ENCODE measurements around the gene KDM2A. TPM values are rescaled to one million over a fixed set of nuclear protein-coding genes. Genes with fewer than 3 reads are reported as not detected.
"Not testable (repeated sequence)": the region's sequence is repeated elsewhere in the genome, so short reads cannot be mapped to it uniquely, and the experiment has no call there.

KDM2A gene
- total and polyA plus RNA-seq, 2 donors: 27.4 to 42.0 TPM

- no peak overlapping the region for H3K27ac ChIP-seq (ENCODE audit: low read depth in 1 of 2, low read length in 1 of 2)
- no peaks in the 10 kb centered on the region for H3K9me3 ChIP-seq (ENCODE audit: control insufficient read depth in 2 of 2, insufficient read depth in 1 of 2, low read length in 1 of 2)
- no peaks in the 10 kb centered on the region for H3K4me1 ChIP-seq (ENCODE audit: control insufficient read depth in 2 of 2, insufficient read depth in 2 of 2, low read length in 2 of 2)
- 96% methylated on average over 10 of the region's 10 CpGs for WGBS
- H3K4me3 ChIP-seq (ENCODE audit: low read length in 2 of 2): no peak overlapping the region
- peaks cover 66 to 68% of the 10 kb centered on the region in 2 donors for H3K36me3 ChIP-seq (ENCODE audit: control insufficient read depth in 2 of 2, insufficient read depth in 2 of 2, low read length in 1 of 2)
- no peak for DNase-seq (ENCODE audit: low read depth in 6 of 9, low spot score in 9 of 9)
- H3K27me3 ChIP-seq (ENCODE audit: control insufficient read depth in 2 of 2, insufficient read depth in 1 of 2, low read length in 1 of 2): peaks cover 0 to under 1% of the 10 kb centered on the region in 2 donors
These were observed 136.3 kb downstream of the KDM2A start for GRCh38 chr11:67255353-67255752.

- Histone ChIP-seq H3K4me1 (ENCODE audit: control insufficient read depth in 2 of 2, insufficient read depth in 2 of 2, low read length in 2 of 2) (no peaks in the 10 kb centered on the region), H3K27me3 (ENCODE audit: control insufficient read depth in 2 of 2, insufficient read depth in 1 of 2, low read length in 1 of 2) (peaks cover 0 to 2% of the 10 kb centered on the region in 2 donors), H3K9me3 (ENCODE audit: control insufficient read depth in 2 of 2, insufficient read depth in 1 of 2, low read length in 1 of 2) (no peaks in the 10 kb centered on the region), H3K4me3 (ENCODE audit: low read length in 2 of 2) (no peak overlapping the region), H3K27ac (ENCODE audit: low read depth in 1 of 2, low read length in 1 of 2) (no peak overlapping the region), H3K36me3 (ENCODE audit: control insufficient read depth in 2 of 2, insufficient read depth in 2 of 2, low read length in 1 of 2) (peaks cover 61 to 63% of the 10 kb centered on the region in 2 donors)
- DNase-seq (ENCODE audit: low read depth in 6 of 9, low spot score in 9 of 9): no peak
- 96% methylated on average over 8 of the region's 8 CpGs for WGBS
These were observed 136.8 kb downstream of the KDM2A start for GRCh38 chr11:67255864-67256263.

GRCh38 chr11:67256477-67257135 lies 137.5 kb downstream of the KDM2A start:
- Histone ChIP-seq H3K27me3 (ENCODE audit: control insufficient read depth in 2 of 2, insufficient read depth in 1 of 2, low read length in 1 of 2) (peaks cover 0 to 7% of the 10 kb centered on the region in 2 donors), H3K36me3 (ENCODE audit: control insufficient read depth in 2 of 2, insufficient read depth in 2 of 2, low read length in 1 of 2) (peaks cover 54 to 56% of the 10 kb centered on the region in 2 donors), H3K9me3 (ENCODE audit: control insufficient read depth in 2 of 2, insufficient read depth in 1 of 2, low read length in 1 of 2) (no peaks in the 10 kb centered on the region), H3K27ac (ENCODE audit: low read depth in 1 of 2, low read length in 1 of 2) (no peak overlapping the region), H3K4me1 (ENCODE audit: control insufficient read depth in 2 of 2, insufficient read depth in 2 of 2, low read length in 2 of 2) (peaks cover 3 to 6% of the 10 kb centered on the region in 2 donors), H3K4me3 (ENCODE audit: low read length in 2 of 2) (no peak overlapping the region)
- DNase-seq (ENCODE audit: low read depth in 6 of 9, low spot score in 9 of 9): no peak
- WGBS: 93% methylated on average over 5 of the region's 5 CpGs

GRCh38 chr11:67260406-67260805 lies 141.3 kb downstream of the KDM2A start:
- WGBS: 96% methylated on average over 6 of the region's 6 CpGs
- no peak overlapping the region for H3K27ac ChIP-seq (ENCODE audit: low read depth in 1 of 2, low read length in 1 of 2)
- no peak overlapping the region for H3K4me3 ChIP-seq (ENCODE audit: low read length in 2 of 2)
- H3K4me1 ChIP-seq (ENCODE audit: control insufficient read depth in 2 of 2, insufficient read depth in 2 of 2, low read length in 2 of 2): peaks cover 8 to 35% of the 10 kb centered on the region in 2 donors
- no peak for DNase-seq (ENCODE audit: low read depth in 6 of 9, low spot score in 9 of 9)
- peaks cover 0 to 15% of the 10 kb centered on the region in 2 donors for H3K27me3 ChIP-seq (ENCODE audit: control insufficient read depth in 2 of 2, insufficient read depth in 1 of 2, low read length in 1 of 2)
- H3K36me3 ChIP-seq (ENCODE audit: control insufficient read depth in 2 of 2, insufficient read depth in 2 of 2, low read length in 1 of 2): peaks cover 17 to 18% of the 10 kb centered on the region in 2 donors
- no peaks in the 10 kb centered on the region for H3K9me3 ChIP-seq (ENCODE audit: control insufficient read depth in 2 of 2, insufficient read depth in 1 of 2, low read length in 1 of 2)

GRCh38 chr11:67260885-67261639 lies 142.0 kb downstream of the KDM2A start:
- Histone ChIP-seq H3K4me3 (ENCODE audit: low read length in 2 of 2) (peak overlapping the region in 1 of 2 donors; percentile 16), H3K27me3 (ENCODE audit: control insufficient read depth in 2 of 2, insufficient read depth in 1 of 2, low read length in 1 of 2) (peaks cover 0 to 15% of the 10 kb centered on the region in 2 donors), H3K4me1 (ENCODE audit: control insufficient read depth in 2 of 2, insufficient read depth in 2 of 2, low read length in 2 of 2) (peaks cover 13 to 41% of the 10 kb centered on the region in 2 donors), H3K36me3 (ENCODE audit: control insufficient read depth in 2 of 2, insufficient read depth in 2 of 2, low read length in 1 of 2) (peaks cover 11% of the 10 kb centered on the region in 2 donors)
- DNase-seq (ENCODE audit: low read depth in 6 of 9, low spot score in 9 of 9): peak in 1 of 9 donors; percentile 56
- WGBS: 45% methylated on average over 50 of the region's 50 CpGs
- not testable (repeated sequence) for H3K27ac ChIP-seq (ENCODE audit: low read depth in 1 of 2, low read length in 1 of 2); H3K9me3 ChIP-seq (ENCODE audit: control insufficient read depth in 2 of 2, insufficient read depth in 1 of 2, low read length in 1 of 2)

- no peak overlapping the region for H3K27ac ChIP-seq (ENCODE audit: low read depth in 1 of 2, low read length in 1 of 2)
- WGBS: 37% methylated on average over 18 of the region's 18 CpGs
- peaks cover 7 to 8% of the 10 kb centered on the region in 2 donors for H3K36me3 ChIP-seq (ENCODE audit: control insufficient read depth in 2 of 2, insufficient read depth in 2 of 2, low read length in 1 of 2)
- H3K27me3 ChIP-seq (ENCODE audit: control insufficient read depth in 2 of 2, insufficient read depth in 1 of 2, low read length in 1 of 2): peaks cover 0 to 15% of the 10 kb centered on the region in 2 donors
- peaks cover 13 to 42% of the 10 kb centered on the region in 2 donors for H3K4me1 ChIP-seq (ENCODE audit: control insufficient read depth in 2 of 2, insufficient read depth in 2 of 2, low read length in 2 of 2)
- no peak for DNase-seq (ENCODE audit: low read depth in 6 of 9, low spot score in 9 of 9)
- H3K9me3 ChIP-seq (ENCODE audit: control insufficient read depth in 2 of 2, insufficient read depth in 1 of 2, low read length in 1 of 2): no peaks in the 10 kb centered on the region
- H3K4me3 ChIP-seq (ENCODE audit: low read length in 2 of 2): peak overlapping the region in 1 of 2 donors; percentile 16
These were observed 142.5 kb downstream of the KDM2A start for GRCh38 chr11:67261640-67261945.

GRCh38 chr11:67261946-67262681 lies 143.1 kb downstream of the KDM2A start:
- H3K9me3 ChIP-seq (ENCODE audit: control insufficient read depth in 2 of 2, insufficient read depth in 1 of 2, low read length in 1 of 2): no peaks in the 10 kb centered on the region
- DNase-seq (ENCODE audit: low read depth in 6 of 9, low spot score in 9 of 9): no peak
- no peak overlapping the region for H3K4me3 ChIP-seq (ENCODE audit: low read length in 2 of 2)
- WGBS: 65% methylated on average over 18 of the region's 18 CpGs
- H3K27ac ChIP-seq (ENCODE audit: low read depth in 1 of 2, low read length in 1 of 2): no peak overlapping the region
- peaks cover 13 to 42% of the 10 kb centered on the region in 2 donors for H3K4me1 ChIP-seq (ENCODE audit: control insufficient read depth in 2 of 2, insufficient read depth in 2 of 2, low read length in 2 of 2)
- H3K27me3 ChIP-seq (ENCODE audit: control insufficient read depth in 2 of 2, insufficient read depth in 1 of 2, low read length in 1 of 2): peaks cover 0 to 15% of the 10 kb centered on the region in 2 donors
- peaks cover 2 to 3% of the 10 kb centered on the region in 2 donors for H3K36me3 ChIP-seq (ENCODE audit: control insufficient read depth in 2 of 2, insufficient read depth in 2 of 2, low read length in 1 of 2)

- DNase-seq (ENCODE audit: low read depth in 6 of 9, low spot score in 9 of 9): peak in 3 of 9 donors; percentile 73 to 85 (median 80)
- peak overlapping the region; percentile 31 to 39 for H3K27ac ChIP-seq (ENCODE audit: low read depth in 1 of 2, low read length in 1 of 2)
- H3K36me3 ChIP-seq (ENCODE audit: control insufficient read depth in 2 of 2, insufficient read depth in 2 of 2, low read length in 1 of 2): peaks cover 4% of the 10 kb centered on the region in 2 donors
- peaks cover 0 to 5% of the 10 kb centered on the region in 2 donors for H3K9me3 ChIP-seq (ENCODE audit: control insufficient read depth in 2 of 2, insufficient read depth in 1 of 2, low read length in 1 of 2)
- peaks cover 13 to 47% of the 10 kb centered on the region in 2 donors for H3K4me1 ChIP-seq (ENCODE audit: control insufficient read depth in 2 of 2, insufficient read depth in 2 of 2, low read length in 2 of 2)
- no peak overlapping the region for H3K4me3 ChIP-seq (ENCODE audit: low read length in 2 of 2)
- WGBS: 49% methylated on average over 22 of the region's 22 CpGs
- peaks cover 0 to 15% of the 10 kb centered on the region in 2 donors for H3K27me3 ChIP-seq (ENCODE audit: control insufficient read depth in 2 of 2, insufficient read depth in 1 of 2, low read length in 1 of 2)
These were observed 143.9 kb downstream of the KDM2A start for GRCh38 chr11:67262731-67263675.

Data from thymus (tissue), 11 donors.